GM19324 (cell line): ENCODE measurements around the gene ARHGAP8.
"Not testable (repeated sequence)": the region's sequence is repeated elsewhere in the genome, so short reads cannot be mapped to it uniquely, and the experiment has no call there.

ENCODE experiments used
- ATAC-seq: cut with Tn5 transposase; IDR thresholded peaks from one replicate; pipeline ENCODE4 v1.9.1; 2021; ENCODE audit warnings: mild to moderate bottlenecking, moderate library complexity; ENCODE audit not compliant: unreplicated experiment, low FRiP score

The ARHGAP8 gene

GRCh38 chr22:44895296-44896055 lies 143.1 kb downstream of the ARHGAP8 start:
- no peak for ATAC-seq

GRCh38 chr22:44898236-44898635 lies 145.9 kb downstream of the ARHGAP8 start:
- no peak for ATAC-seq

GRCh38 chr22:44901301-44901700 lies 148.9 kb downstream of the ARHGAP8 start:
- ATAC-seq: no peak

- not testable (repeated sequence) for ATAC-seq
These were observed 150.8 kb downstream of the ARHGAP8 start for GRCh38 chr22:44903164-44903563.

- not testable (repeated sequence) for ATAC-seq
These were observed 152.2 kb downstream of the ARHGAP8 start for GRCh38 chr22:44904492-44905152.

- ATAC-seq: no peak
These were observed 154.0 kb downstream of the ARHGAP8 start for GRCh38 chr22:44906248-44906936.

- ATAC-seq: no peak
These were observed 154.7 kb downstream of the ARHGAP8 start for GRCh38 chr22:44906999-44907644.

GRCh38 chr22:44907765-44908737 lies 155.7 kb downstream of the ARHGAP8 start:
- no peak for ATAC-seq

GRCh38 chr22:44909241-44909640 lies 156.9 kb downstream of the ARHGAP8 start:
- no peak for ATAC-seq
